ENCODE measurements around the gene ALAS1.

ALAS1 gene

DNA sequence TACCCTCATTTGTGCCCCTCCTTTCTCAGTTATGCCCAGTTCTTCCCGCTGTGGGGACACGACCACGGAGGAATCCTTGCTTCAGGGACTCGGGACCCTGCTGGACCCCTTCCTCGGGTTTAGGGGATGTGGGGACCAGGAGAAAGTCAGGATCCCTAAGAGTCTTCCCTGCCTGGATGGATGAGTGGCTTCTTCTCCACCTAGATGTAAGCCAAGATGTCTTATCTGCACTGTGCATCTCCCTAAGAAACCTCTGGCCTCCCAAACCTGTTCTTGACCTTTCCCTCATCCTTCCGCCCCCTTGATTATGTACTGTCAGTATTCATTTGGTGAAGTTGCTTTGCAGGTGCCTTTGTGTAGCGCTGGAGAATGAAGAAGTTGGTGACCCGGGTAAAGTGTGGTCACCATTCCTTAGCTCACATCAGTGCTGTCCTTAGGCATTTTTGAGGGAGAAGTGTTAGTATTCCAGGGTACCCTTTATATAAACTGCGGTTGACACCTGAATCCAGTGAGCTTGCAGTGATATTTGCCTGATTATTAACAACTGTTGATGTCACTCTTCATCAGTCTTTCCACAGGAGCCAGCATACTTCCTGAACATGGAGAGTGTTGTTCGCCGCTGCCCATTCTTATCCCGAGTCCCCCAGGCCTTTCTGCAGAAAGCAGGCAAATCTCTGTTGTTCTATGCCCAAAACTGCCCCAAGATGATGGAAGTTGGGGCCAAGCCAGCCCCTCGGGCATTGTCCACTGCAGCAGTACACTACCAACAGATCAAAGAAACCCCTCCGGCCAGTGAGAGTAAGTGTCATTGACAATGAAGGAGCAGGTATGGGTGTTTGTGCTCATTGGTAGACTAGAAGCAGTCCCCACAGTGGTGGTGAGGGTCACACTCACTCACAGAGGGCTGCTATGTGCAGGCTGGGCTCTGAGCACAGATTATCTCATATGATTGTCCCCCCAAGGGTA, 966 bp downstream of the ALAS1 start:
- no peak for DNase-seq (ENCODE audit: low read depth)

DNA sequence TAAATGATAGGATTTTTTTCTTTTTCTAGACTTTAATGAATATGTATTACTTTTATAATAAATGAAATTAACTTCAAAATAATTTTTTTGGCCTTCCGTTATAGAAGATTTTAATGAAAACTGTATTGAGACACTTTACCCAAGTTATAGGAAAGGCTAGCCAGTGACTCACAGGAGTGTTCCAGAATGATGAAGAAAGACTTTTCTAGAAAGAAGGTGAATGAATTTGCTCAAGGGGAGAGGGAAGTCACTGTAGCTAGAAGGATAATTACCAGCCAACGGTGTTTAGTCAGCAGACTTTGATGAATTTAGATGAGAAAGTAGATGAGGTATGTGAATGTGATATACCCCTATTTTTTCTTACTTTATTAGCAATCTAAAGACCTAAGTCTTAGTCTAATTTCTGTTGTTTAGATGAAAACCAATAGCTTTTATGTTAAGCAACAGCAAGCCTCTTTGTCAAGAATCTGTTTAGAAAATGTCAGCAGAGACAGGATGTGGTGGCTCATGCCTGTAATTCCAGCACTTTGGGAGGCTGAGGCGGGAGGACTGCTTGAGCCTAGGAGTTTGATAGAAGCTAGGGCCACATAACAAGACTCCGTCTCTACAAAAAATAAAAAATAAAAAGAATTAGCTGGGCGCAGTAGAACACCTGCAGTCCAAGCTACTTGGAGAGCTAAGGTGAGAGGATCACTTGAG, 3.2 kb downstream of the ALAS1 start:
- DNase-seq (ENCODE audit: low read depth) = no peak

DNA sequence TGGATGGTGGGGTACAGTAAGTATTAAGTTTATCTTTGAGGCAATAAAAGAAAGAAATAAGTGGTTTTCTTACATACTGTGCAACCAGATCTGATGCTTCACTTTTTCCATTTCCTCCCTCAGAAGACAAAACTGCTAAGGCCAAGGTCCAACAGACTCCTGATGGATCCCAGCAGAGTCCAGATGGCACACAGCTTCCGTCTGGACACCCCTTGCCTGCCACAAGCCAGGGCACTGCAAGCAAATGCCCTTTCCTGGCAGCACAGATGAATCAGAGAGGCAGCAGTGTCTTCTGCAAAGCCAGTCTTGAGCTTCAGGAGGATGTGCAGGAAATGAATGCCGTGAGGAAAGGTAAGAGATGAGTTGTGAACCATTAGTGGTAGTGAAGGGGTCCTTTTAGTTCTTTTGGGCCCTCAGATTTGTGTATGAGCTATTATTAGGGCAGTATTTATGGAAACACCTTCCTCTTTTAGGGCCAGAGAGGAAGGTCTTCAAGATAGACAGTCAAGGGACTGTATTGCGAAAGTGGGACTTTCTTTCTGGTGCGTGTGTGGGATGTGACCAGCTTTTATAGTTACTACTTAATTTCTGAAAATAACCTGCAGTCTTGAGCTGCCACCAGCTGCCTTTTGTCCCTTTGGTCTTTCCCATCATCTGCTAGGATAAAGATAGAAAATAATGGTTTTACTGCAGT, 4.6 kb downstream of the ALAS1 start:
- DNase-seq (ENCODE audit: low read depth) = no peak

- DNase-seq (ENCODE audit: low read depth) = no peak
Observed at GRCh38 chr3:52203701-52204100, 5.7 kb downstream of the ALAS1 start.

GRCh38 chr3:52204337-52205073, 6.5 kb downstream of the ALAS1 start:
- DNase-seq (ENCODE audit: low read depth) = no peak

- no peak for DNase-seq (ENCODE audit: low read depth)
Observed at GRCh38 chr3:52205727-52206372, 7.9 kb downstream of the ALAS1 start.

DNA sequence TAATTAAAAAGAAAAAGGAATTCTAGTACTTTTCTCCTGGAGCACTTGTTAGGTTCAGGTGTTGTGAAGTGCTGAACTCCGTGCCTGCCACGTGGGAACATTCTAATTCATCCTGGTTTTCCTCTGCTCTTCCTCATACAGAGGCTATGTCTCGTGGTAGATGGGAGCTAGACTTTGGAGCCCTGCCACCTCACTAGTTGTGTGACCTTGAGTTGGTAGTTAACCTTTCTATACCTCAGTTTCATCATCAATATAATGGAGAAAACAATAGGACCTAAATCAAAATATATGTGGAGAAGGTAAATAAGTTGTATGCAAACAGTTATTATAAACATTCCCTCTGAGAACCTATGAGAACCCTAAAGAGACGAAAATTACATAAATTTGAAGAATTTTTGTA, 10.6 kb downstream of the ALAS1 start:
- no peak for DNase-seq (ENCODE audit: low read depth)

DNA sequence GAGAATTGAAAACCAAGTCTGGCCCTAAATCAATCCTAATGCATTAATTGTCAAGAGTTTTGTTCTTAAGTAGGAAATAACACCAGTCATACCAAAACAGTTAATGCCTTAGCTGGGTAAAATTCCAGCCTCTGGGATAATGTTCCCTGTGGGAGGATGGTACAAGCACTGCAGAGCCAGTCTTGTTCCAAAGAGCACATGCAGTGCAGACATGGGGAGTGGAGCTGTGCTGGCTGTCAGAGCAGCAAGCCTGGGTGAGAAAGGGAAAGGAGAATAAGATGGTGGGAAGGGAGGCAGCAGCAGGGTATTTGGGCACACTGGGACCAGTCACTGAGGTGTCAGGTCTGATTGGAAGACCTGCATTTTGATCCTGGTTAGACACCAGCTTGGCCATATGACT, 12.1 kb downstream of the ALAS1 start:
- no peak for DNase-seq (ENCODE audit: low read depth)

- DNase-seq (ENCODE audit: low read depth) = no peak
Observed at GRCh38 chr3:52210550-52211046, 12.6 kb downstream of the ALAS1 start.

GRCh38 chr3:52211268-52211891, 13.4 kb downstream of the ALAS1 start:
- DNase-seq (ENCODE audit: low read depth) = no peak

- no peak for DNase-seq (ENCODE audit: low read depth)
Observed at GRCh38 chr3:52213005-52213404, 15.0 kb downstream of the ALAS1 start.

DNA sequence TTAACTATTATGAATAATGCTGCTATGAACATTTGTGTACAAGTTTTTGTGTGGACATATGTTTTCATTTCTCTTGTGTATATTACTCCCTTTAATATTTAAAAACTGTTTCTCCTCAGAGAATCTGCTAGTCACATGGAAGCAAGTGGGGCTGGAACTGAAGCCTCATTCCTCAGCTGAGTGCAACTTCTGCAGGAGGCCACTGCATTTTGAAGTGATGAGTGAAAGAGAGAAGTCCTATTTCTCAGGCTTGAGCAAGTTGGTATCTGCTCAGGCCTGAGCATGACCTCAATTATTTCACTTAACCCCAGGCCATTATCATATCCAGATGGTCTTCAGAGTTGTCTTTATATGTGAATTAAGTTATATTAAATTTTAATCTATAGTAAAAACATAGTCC, 15.9 kb downstream of the ALAS1 start:
- DNase-seq (ENCODE audit: low read depth) = no peak

GRCh38 chr3:52215351-52215750, 17.4 kb downstream of the ALAS1 start:
- DNase-seq (ENCODE audit: low read depth) = no peak

GRCh38 chr3:52216585-52217408, 18.8 kb downstream of the ALAS1 start:
- DNase-seq (ENCODE audit: low read depth) = no peak

GRCh38 chr3:52217409-52217805, 19.4 kb downstream of the ALAS1 start:
- no peak for DNase-seq (ENCODE audit: low read depth)

DNA sequence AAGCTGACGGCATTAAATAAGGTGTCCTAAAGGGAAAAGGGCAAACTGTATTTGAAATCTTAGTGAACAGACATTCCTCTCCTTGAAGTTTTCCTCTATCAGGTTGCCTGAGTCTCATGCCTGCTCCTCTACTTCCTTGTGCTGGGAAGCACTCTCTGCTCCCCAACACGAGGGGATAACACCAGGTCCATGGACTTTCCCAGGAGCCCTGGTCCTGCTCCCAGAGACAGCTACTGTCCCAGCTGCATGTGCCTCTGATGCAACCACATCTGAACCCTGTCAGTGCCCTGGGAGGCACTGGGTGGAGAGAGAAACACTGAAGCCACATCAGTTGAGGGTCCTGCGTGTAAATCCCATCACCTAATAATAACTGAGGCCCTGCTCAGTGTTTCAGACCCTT, 20.1 kb downstream of the ALAS1 start:
- DNase-seq (ENCODE audit: low read depth) = no peak

DNA sequence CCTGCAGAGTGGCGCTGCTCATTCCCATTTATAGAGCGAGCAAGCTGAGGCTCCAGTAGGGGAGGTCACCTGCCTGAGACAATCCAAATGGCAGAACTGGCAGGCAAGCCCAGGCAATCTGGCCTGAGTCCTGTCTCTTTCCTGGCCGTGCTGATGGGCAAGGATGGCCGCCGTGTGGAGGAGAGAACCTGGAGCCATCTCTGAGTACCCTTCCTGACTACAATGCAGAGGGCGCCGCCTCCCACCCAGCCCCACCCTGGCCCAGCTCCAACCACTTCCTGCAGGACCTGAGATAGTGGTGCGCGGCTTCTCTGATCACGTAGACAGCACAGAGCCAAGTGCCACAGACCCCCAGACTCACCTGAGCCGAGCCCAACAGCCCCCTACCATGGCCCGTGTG, 20.5 kb downstream of the ALAS1 start:
- DNase-seq (ENCODE audit: low read depth) = no peak

- DNase-seq (ENCODE audit: low read depth) = no peak
Observed at GRCh38 chr3:52218937-52219650, 21.1 kb downstream of the ALAS1 start.

DNA sequence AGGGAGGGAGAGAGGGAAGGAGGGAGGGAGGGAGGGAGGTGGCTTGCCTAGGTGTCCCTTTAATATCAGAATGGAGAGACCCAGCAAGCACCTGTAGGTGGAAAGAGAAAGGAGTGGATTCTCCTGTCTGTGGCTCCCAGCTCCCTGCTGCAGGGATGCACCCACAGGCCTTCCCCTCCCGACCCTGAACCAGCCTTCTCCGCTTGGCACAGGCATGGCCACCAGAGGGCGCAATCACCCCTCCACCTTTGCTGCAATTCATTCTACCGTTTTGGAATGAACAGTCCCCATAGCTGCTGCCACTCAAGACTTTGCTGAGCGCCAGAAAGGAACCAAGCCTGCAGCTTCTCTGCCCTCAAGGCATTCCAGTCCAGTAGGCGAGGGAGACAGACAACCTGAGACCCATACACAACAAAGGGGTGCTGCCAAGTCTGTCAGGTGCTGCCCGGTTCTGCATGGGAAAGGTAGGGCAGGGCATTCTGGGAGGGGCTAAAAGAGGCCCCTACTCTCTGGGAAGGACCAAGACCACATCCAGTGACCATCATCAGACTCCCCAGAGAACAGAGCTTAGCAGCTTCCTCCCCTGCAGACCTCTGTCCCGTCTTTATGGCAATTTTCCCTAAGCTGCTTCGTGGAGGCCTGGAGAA, 22.5 kb downstream of the ALAS1 start:
- DNase-seq (ENCODE audit: low read depth) = peak; percentile 90

Data from stimulated activated CD8-positive, alpha-beta memory T cell treated with anti-CD3 and anti-CD28 coated beads, Interleukin-7, amount 100 ng/mL, for 24 hours (primary cell).